Adipocyte (in vitro differentiated cells): ENCODE data around the gene PABPN1L.

Experiments used
- DNase-seq: peaks from one replicate; pipeline ENCODE4 v3.0.0-alpha.2; 2015; ENCODE audit warnings: low read depth
- H3K27me3 ChIP-seq: replicated peaks from 2 replicates; pipeline ENCODE4 v1.7.0; 2013; ENCODE audit warnings: mild to moderate bottlenecking, low read length, moderate library complexity; ENCODE audit not compliant: control insufficient read depth, insufficient read depth
- H3K36me3 ChIP-seq: 2 replicates; pipeline ENCODE4 v1.7.0; 2013; ENCODE audit warnings: low read length, mild to moderate bottlenecking, moderate library complexity; ENCODE audit not compliant: control insufficient read depth, insufficient read depth, severe bottlenecking
- H3K4me1 ChIP-seq: 2 replicates; pipeline ENCODE4 v1.7.0; 2013; ENCODE audit warnings: mild to moderate bottlenecking, low read length, moderate library complexity; ENCODE audit not compliant: control insufficient read depth, insufficient read depth
- H3K4me3 ChIP-seq: 2 replicates; pipeline ENCODE4 v1.7.0; 2013; ENCODE audit warnings: mild to moderate bottlenecking, low read length, moderate library complexity
- H3K9ac ChIP-seq: 2 replicates; pipeline ENCODE4 v1.7.0; 2013; ENCODE audit warnings: mild to moderate bottlenecking, low read length, moderate library complexity
- H3K9me3 ChIP-seq: 2 replicates; pipeline ENCODE4 v1.7.0; 2013; ENCODE audit warnings: mild to moderate bottlenecking, low read length, moderate library complexity; ENCODE audit not compliant: control insufficient read depth

PABPN1L gene

GRCh38 chr16:88863426-88863825 is 3.0 kb downstream of the PABPN1L start:
- Histone ChIP-seq H3K9ac (no peak overlapping the region), H3K27me3 (peaks cover 13% of the 10 kb centered on the region), H3K36me3 (peaks cover 36% of the 10 kb centered on the region), H3K4me3 (no peak overlapping the region), H3K4me1 (peaks cover under 1% of the 10 kb centered on the region), H3K9me3 (no peaks in the 10 kb centered on the region)
- no peak for DNase-seq

GRCh38 chr16:88862968-88863367 is 3.5 kb downstream of the PABPN1L start:
- Histone ChIP-seq H3K4me1 (peaks cover 5% of the 10 kb centered on the region), H3K4me3 (no peak overlapping the region), H3K36me3 (peaks cover 36% of the 10 kb centered on the region)

GRCh38 chr16:88861359-88861758 is 5.1 kb downstream of the PABPN1L start:
- H3K4me3 ChIP-seq: no peak overlapping the region
- no peak for DNase-seq
- H3K36me3 ChIP-seq: peaks cover 36% of the 10 kb centered on the region

More at GRCh38 chr16:88862968-88863367, 3.5 kb downstream of the PABPN1L start:
- Histone ChIP-seq H3K9me3 (no peaks in the 10 kb centered on the region), H3K9ac (no peak overlapping the region), H3K27me3 (peaks cover 13% of the 10 kb centered on the region)
- no peak for DNase-seq

GRCh38 chr16:88859381-88860091 is 6.9 kb downstream of the PABPN1L start:
- H3K9me3 ChIP-seq: no peaks in the 10 kb centered on the region
- H3K4me3 ChIP-seq: no peak overlapping the region
- peaks cover 19% of the 10 kb centered on the region for H3K4me1 ChIP-seq
- DNase-seq: no peak
- no peaks in the 10 kb centered on the region for H3K27me3 ChIP-seq
- H3K36me3 ChIP-seq: peaks cover 36% of the 10 kb centered on the region
- no peak overlapping the region for H3K9ac ChIP-seq

More at GRCh38 chr16:88861359-88861758, 5.1 kb downstream of the PABPN1L start:
- peaks cover 7% of the 10 kb centered on the region for H3K27me3 ChIP-seq
- peaks cover 11% of the 10 kb centered on the region for H3K4me1 ChIP-seq
- no peak overlapping the region for H3K9ac ChIP-seq
- no peaks in the 10 kb centered on the region for H3K9me3 ChIP-seq

DNA sequence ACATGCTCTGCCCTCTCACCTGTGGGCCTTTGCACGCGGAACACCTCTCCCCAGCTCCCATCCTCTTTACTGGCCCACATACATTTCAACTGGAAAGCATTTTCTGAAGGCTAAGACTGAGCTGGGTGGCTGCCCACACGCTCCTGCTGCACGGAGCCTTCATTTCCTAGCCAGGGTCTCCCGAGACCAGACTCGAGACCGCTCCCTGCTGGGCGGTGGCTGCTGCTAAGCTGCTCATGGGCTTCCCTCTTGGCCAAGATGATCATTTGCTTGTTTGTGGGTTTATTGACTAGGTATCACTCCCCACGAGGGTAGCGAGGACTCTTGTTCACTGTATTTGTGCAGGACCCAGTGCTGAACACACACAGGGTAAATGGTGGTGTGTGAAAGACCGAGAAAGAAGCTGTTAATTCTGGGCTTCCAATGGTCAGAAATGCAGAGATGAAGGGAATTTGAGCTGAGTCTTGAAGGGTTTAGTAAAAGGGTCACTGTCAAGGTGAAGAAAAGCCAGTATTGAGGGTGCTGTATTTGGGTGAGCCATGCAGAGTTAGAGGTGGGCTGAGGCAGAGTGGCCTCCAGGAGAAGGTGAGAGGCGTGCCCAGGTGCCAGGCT is 8.6 kb downstream of the PABPN1L start:
- Histone ChIP-seq H3K4me1 (peaks cover 19% of the 10 kb centered on the region), H3K9ac (peak overlapping the region; percentile 93), H3K27me3 (no peaks in the 10 kb centered on the region), H3K9me3 (no peaks in the 10 kb centered on the region), H3K4me3 (peak overlapping the region; percentile 99), H3K36me3 (peaks cover 36% of the 10 kb centered on the region)
- DNase-seq: peak; percentile 84

DNA sequence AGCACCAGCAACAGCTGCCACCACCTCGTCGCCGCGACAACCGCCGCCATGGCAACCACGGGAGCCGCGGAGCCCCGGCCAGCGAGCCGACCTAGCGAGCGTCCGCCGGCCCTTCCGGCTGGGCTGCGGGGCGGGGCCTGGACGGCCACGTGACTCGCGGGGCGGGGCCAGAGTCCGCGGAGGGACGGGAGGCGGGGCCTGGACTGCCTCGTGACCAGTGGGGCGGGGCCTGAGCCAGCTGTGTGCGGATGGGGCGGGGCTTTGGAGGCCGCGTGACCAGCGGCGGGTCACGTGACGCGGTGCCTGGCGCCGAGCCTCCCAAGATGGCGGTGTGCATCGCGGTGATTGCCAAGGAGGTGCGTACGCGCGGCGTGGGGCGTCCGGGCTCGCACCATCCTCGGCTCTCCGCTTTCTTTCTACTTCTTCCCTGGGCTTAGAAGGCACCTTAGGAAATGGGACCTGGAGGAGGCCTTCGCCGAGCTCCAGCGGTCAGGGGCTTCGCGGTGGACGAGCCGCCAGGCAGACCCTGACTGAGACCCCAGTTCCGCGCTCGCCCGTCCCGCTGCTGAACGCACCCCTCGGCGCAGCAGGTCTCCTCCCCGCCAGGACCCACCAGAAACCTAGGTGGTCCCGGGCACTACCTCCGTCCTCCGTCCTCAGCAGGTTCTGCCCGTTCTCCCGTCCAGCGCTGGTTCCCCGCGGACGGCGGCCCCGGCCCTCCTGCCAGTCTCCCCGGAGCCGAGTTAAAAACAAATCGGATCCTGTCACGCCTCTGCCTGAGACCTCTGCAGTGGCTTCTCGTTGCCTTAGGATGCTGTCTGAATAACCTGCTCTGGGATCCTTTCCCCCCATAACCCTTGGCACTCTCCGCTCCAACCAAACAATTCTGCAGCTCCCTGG is 9.4 kb downstream of the PABPN1L start, which contains the start of the genes GALNS and TRAPPC2L:
GALNS (minus strand) TSS at position 120 of the 900 bp plus-strand sequence; CDS start at position 50, 70 bp downstream.
TRAPPC2L (plus strand) TSS at position 300 of the 900 bp plus-strand sequence; CDS start at position 324, 24 bp downstream.
- Histone ChIP-seq H3K4me1 (peaks cover 19% of the 10 kb centered on the region), H3K9me3 (no peaks in the 10 kb centered on the region), H3K4me3 (peak within 1 kb of the TSS; percentile 99), H3K36me3 (peaks cover 32% of the 10 kb centered on the region), H3K9ac (peak within 1 kb of the TSS; percentile 93), H3K27me3 (no peaks in the 10 kb centered on the region)
- peak; percentile 100 for DNase-seq

DNA sequence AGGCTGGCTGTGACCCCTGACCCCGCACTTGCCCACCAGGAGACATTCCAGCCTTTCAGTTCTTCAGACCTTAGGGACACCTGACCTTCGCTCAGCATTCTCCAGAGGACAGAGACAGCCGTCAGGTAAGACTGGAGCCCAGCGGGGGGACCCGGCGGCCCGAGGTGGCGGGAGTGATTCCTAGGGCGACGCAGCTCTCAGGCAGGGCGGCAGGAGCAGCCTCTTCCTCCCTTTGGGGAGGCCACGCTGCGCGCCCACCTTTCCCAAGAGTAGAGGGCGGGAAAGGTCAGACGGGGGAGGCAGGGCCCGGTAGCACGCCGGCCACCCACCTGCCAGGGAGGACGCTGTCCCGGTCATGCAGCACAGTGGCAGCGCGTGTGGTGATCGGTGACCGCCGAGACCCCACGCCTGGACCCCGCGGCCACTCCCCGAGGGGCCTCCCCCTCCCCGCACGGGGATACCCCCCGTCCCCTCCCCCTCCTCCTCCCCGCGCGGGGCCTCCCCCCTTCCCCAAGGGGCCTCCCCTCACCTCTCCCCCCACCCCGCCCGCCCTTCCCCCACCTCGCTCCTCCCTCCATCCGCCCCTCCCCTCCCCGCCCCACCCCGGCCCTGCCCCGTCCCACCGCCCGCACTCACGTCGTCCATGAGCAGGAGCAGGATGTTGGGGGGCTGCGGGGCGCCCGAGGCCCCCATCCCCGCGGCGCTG is 10.2 kb downstream of the PABPN1L start:
- Histone ChIP-seq H3K36me3 (peaks cover 26% of the 10 kb centered on the region), H3K27me3 (no peaks in the 10 kb centered on the region), H3K4me3 (peak overlapping the region; percentile 99), H3K9me3 (no peaks in the 10 kb centered on the region), H3K9ac (peak overlapping the region; percentile 93), H3K4me1 (peaks cover 19% of the 10 kb centered on the region)
- peak; percentile 18 for DNase-seq

- Histone ChIP-seq H3K4me1 (peaks cover 19% of the 10 kb centered on the region), H3K36me3 (peaks cover 21% of the 10 kb centered on the region), H3K9ac (peak overlapping the region; percentile 83), H3K27me3 (no peaks in the 10 kb centered on the region), H3K4me3 (peak overlapping the region; percentile 84), H3K9me3 (no peaks in the 10 kb centered on the region)
- DNase-seq: no peak
Measured at GRCh38 chr16:88855736-88856121, 10.7 kb downstream of the PABPN1L start.

DNA sequence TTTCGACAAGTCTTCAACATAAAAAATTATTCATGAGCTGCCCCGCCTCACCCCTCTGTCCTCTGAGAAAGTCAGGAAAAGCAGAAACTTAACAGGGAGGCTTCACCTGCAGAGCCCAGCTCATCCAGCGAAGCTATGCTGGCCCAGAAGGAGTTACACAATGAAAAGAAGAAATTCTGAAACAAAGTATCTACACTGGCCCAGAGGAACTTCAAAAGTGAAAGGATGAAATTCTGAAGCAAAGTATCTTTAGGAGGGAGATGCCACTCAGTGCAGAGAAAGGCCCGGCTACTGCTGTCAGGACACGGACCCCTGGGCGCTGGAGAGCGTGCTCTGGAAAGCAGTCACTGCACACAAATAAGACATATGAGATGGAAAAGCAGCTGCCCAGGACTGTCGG is 11.3 kb downstream of the PABPN1L start:
- Histone ChIP-seq H3K9me3 (no peaks in the 10 kb centered on the region), H3K9ac (no peak overlapping the region), H3K36me3 (peaks cover 18% of the 10 kb centered on the region), H3K4me1 (peaks cover 19% of the 10 kb centered on the region), H3K27me3 (no peaks in the 10 kb centered on the region), H3K4me3 (peak overlapping the region; percentile 84)
- DNase-seq: no peak

DNA sequence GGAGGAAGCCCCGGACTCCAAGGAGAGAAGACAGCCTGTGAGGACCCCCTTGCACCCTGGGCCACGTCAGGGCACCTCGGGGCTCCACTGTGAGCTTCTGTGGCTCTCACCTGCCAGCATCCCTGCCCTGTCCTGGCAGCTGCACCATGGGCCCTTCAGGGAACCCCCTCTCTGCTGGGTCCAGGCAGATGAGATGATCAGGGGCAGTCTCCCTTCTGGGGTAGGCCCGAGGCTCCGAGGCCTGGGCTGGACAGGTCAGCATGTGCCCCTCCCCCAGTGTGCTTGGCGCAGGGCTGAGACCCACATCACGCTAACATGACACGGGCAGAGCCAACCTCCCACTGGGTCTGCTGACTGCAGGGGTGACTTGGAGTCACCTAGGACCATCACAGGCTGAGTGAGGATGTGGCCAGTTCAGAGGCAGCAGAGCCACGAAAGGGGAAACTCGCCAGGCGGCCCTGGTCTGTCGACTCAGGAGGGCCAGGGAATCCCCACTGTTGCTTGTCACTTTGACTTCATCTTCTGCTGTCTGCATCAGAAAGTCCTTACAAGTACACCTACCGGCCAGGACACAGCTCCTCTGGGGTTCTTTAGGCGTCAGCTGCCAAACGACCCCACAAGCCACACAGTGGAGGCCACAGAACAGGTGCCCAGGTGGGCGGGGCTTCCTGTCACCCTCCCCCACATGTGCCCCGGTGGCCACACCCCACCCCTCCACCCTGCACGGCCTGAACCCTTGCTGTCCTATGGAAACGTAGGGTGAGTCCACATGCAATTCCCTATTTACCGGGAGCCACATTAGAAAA is 12.0 kb downstream of the PABPN1L start:
- Histone ChIP-seq H3K27me3 (no peaks in the 10 kb centered on the region), H3K4me1 (peaks cover 19% of the 10 kb centered on the region), H3K4me3 (no peak overlapping the region), H3K36me3 (peaks cover 13% of the 10 kb centered on the region), H3K9ac (no peak overlapping the region), H3K9me3 (no peaks in the 10 kb centered on the region)
- DNase-seq: no peak
